HL-60 (cell line): ENCODE measurements around the gene ROBO1.

ENCODE experiments used
- DNase-seq, 2 experiments: peaks; one replicate each; pipeline ENCODE4 v3.0.0-alpha.2; 2010 to 2020; ENCODE audit warnings: low read depth in 1 of 2, low spot score in 1 of 2
- H3K27ac ChIP-seq: fragments of 250-450 bp; sonication (Bioruptor Pico); replicated peaks from 2 replicates; pipeline ENCODE4 v1.5.1; 2020; ENCODE audit warnings: mild to moderate bottlenecking, moderate library complexity
- H3K27me3 ChIP-seq: fragments of 250-450 bp; sonication (Bioruptor Pico); 2 replicates; pipeline ENCODE4 v1.5.1; 2021; ENCODE audit warnings: mild to moderate bottlenecking, moderate library complexity; ENCODE audit not compliant: insufficient read depth, poor library complexity, severe bottlenecking
- H3K4me3 ChIP-seq: replicated peaks from 2 replicates; pipeline ENCODE4 v1.5.1; 2011; ENCODE audit warnings: mild to moderate bottlenecking, control low read depth, low read length; ENCODE audit not compliant: insufficient read depth
- CTCF ChIP-seq: IDR thresholded peaks from one replicate; pipeline ENCODE4 v1.5.1; 2011; ENCODE audit warnings: low read length, control low read depth, inconsistent platforms; ENCODE audit not compliant: insufficient read depth
- GABPA ChIP-seq: IDR thresholded peaks from 2 replicates; pipeline ENCODE4 v1.6.1; 2012; ENCODE audit warnings: low read depth
- POLR2AphosphoS5 ChIP-seq: IDR thresholded peaks from 2 replicates; pipeline ENCODE4 v1.6.1; 2012; ENCODE audit warnings: low read depth
- REST ChIP-seq: IDR thresholded peaks from 2 replicates; pipeline ENCODE4 v1.6.1; 2012; ENCODE audit warnings: low read depth; ENCODE audit not compliant: insufficient replicate concordance
- SPI1 ChIP-seq: IDR thresholded peaks from 2 replicates; pipeline ENCODE4 v1.6.1; 2012; ENCODE audit warnings: low read depth, mild to moderate bottlenecking, borderline replicate concordance

ROBO1 gene

DNA sequence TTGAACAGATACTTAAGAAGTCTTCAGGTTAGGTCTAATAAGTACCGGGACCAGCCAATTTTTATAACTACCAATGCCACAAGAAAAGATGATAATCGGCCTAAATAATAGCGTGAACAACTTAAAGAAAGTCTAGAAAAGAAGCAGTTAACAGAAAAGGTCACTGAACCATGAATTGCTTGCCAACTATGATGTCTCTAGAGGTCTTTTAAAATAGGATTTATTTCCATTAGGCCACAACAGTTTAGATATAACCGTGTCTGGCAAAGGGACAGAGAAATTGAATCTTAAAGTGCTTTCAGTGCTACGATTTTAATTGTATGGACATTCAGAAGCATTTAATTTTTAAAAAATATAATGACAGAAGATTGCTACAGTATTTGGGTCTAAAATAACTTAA is 1070.4 kb downstream of the ROBO1 start:
- TF ChIP-seq SPI1, result no peak
- Histone ChIP-seq H3K4me3 (no peak overlapping the region), H3K27me3 (no peaks in the 10 kb centered on the region), H3K27ac (no peak overlapping the region)
- no peak for DNase-seq

DNA sequence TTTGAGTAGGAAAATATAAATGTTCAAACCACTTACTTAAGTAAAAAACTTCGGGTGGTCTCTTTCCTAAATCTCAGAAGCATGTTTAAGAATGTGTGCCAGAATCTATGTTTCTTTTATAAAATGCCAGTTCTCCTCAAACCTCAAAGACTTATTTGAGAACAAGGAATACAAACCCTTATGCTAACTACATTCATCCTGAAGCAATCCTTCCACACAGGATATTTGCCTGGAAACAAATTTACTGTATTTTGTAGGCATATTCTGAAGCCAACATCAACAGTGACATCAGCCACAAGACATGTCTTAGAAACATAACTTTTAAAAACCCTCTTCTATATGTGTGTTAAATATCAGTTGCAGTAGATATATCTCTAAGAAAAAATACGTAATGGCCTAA is 1077.0 kb downstream of the ROBO1 start:
- Histone ChIP-seq H3K4me3 (no peak overlapping the region), H3K27ac (no peak overlapping the region), H3K27me3 (no peaks in the 10 kb centered on the region)
- DNase-seq, result no peak
- no peak for TF ChIP-seq REST
- TF ChIP-seq POLR2AphosphoS5, result no peak
- no peak for TF ChIP-seq GABPA
- TF ChIP-seq CTCF, result no peak
- TF ChIP-seq SPI1, result no peak

GRCh38 chr3:78689378-78689777 is 1078.4 kb downstream of the ROBO1 start:
- no peak overlapping the region for H3K4me3 ChIP-seq
- H3K27me3 ChIP-seq, result no peaks in the 10 kb centered on the region
- no peak for DNase-seq
- TF ChIP-seq CTCF, result no peak
- no peak for TF ChIP-seq POLR2AphosphoS5
- TF ChIP-seq SPI1, result no peak
- no peak for TF ChIP-seq REST
- no peak for TF ChIP-seq GABPA
- H3K27ac ChIP-seq, result no peak overlapping the region

DNA sequence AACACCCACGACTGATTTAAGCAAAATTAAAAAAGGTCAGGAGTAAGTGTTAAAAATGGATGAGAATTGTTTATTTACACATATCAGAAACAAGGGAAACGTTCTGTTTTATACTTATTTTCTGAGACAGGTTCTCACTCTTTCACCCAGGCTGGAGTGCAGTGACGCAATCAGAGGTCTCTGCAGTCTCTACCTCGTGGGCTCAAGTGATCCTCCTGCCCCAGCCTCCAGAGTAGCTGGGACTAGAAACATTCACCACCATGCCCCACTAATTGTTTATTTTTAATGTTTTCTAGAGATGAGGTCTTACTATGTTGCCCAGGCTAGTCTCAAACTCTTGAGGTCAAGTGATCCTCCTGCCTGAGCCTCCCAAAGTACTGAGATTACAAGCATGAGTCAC is 1080.3 kb downstream of the ROBO1 start:
- Histone ChIP-seq H3K27me3 (no peaks in the 10 kb centered on the region), H3K27ac (no peak overlapping the region), H3K4me3 (no peak overlapping the region)
- DNase-seq, result no peak
- TF ChIP-seq POLR2AphosphoS5, result no peak
- no peak for TF ChIP-seq CTCF
- no peak for TF ChIP-seq GABPA
- TF ChIP-seq REST, result no peak
- TF ChIP-seq SPI1, result no peak
